Panc1 (cell line): Measurements from ENCODE around the gene INIP. TPM values are rescaled to one million over a fixed set of nuclear protein-coding genes. Genes with fewer than 3 reads are reported as not detected.

Experiments used
- ATAC-seq: fragments of 200-7000 bp; cut with Tn5 transposase; 2 replicates; pipeline ENCODE4 v1.9.1; 2020; ENCODE audit warnings: mild to moderate bottlenecking, moderate library complexity
- BruUV-seq: library from RNA; stranded (reverse); fragments of 400-500 nt; replicated peaks from 2 replicates; lab custom pipeline; 2021; lab: Mats Ljungman, UMichigan
- CTCF ChIA-PET: fragments of 300-600 bp; sonication (Branson Sonifier 250); formaldehyde crosslinking; loops from one replicate; lab custom pipeline; 2022; ENCODE audit warnings: antibody characterized with exemption; lab: Charles Lee
- POLR2A ChIA-PET: fragments of 300-600 bp; sonication (Branson Sonifier 250); formaldehyde crosslinking; loops from one replicate; lab custom pipeline; 2022; ENCODE audit warnings: antibody characterized with exemption; lab: Charles Lee
- DNase-seq: peaks from one replicate; pipeline ENCODE4 v3.0.0-alpha.2; 2010; ENCODE audit warnings: low read depth, low spot score
- H3K27ac ChIP-seq: 2 replicates; pipeline ENCODE4 v1.5.1; 2011; ENCODE audit warnings: mild to moderate bottlenecking, low read length, inconsistent platforms
- H3K27me3 ChIP-seq: fragments of 200-500 bp; sonication (Bioruptor generic); 2 replicates; pipeline ENCODE4 v1.6.0; 2014; ENCODE audit warnings: low read length, inconsistent platforms; ENCODE audit not compliant: control insufficient read depth, insufficient read depth
- H3K36me3 ChIP-seq: fragments of 200-500 bp; sonication (Bioruptor generic); 2 replicates; pipeline ENCODE4 v1.5.1; 2014; ENCODE audit warnings: inconsistent platforms, mild to moderate bottlenecking, low read length, moderate library complexity; ENCODE audit not compliant: control insufficient read depth, insufficient read depth
- H3K4me1 ChIP-seq: 2 replicates; pipeline ENCODE4 v1.5.1; 2011; ENCODE audit warnings: inconsistent platforms, mild to moderate bottlenecking, low read length, moderate library complexity; ENCODE audit not compliant: control insufficient read depth, insufficient read depth
- H3K4me3 ChIP-seq, 2 experiments: 2 replicates each; pipeline ENCODE4 v1.5.1; 2011 to 2012; ENCODE audit warnings: low read depth in 2 of 2, low read length in 2 of 2, mild to moderate bottlenecking in 2 of 2, inconsistent platforms in 1 of 2, moderate library complexity in 1 of 2
- H3K9me3 ChIP-seq: fragments of 200-500 bp; sonication (Bioruptor generic); 2 replicates; pipeline ENCODE4 v1.5.1; 2014; ENCODE audit warnings: low read depth, mild to moderate bottlenecking, inconsistent platforms, low read length, moderate library complexity; ENCODE audit not compliant: control insufficient read depth, insufficient read depth
- POLR2AphosphoS5 ChIP-seq: IDR thresholded peaks from 2 replicates; pipeline ENCODE4 v1.6.1; 2012; ENCODE audit warnings: mild to moderate bottlenecking, low read depth, low read length, moderate library complexity
- SIN3A ChIP-seq: IDR thresholded peaks from 2 replicates; pipeline ENCODE4 v1.6.1; 2012; ENCODE audit warnings: low read depth, mild to moderate bottlenecking, low read length, moderate library complexity, borderline replicate concordance; ENCODE audit not compliant: insufficient read depth
- TCF7L2 ChIP-seq: IDR thresholded peaks from 2 replicates; pipeline ENCODE4 v1.6.1; 2011; ENCODE audit warnings: mild to moderate bottlenecking, low read depth, low read length, inconsistent platforms
- in situ Hi-C: cut with HindIII; loops from 2 replicates; pipeline ENCODE4 v1.10.0; 2016; ENCODE audit warnings: low sequenced_read_pairs, low pct_unique_long_range_greater_than_20kb
- intact Hi-C: fragments of 100-400 bp; cut with micrococcal nuclease; formaldehyde crosslinking; loops from one replicate; pipeline ENCODE4 v1.10.0; 2022; ENCODE audit not compliant: unreplicated experiment
- total RNA-seq: library from RNA; stranded (reverse); gene quantifications from one replicate; pipeline ENCODE4 v1.2.1, GENCODE V29; 2021; ENCODE audit not compliant: unreplicated experiment
- TF ChIP-seq, protein P1 (sequence below): fragments of 450-650 bp; IDR thresholded peaks from 2 replicates; pipeline ENCODE4 v1.5.1; 2017; ENCODE audit warnings: mild to moderate bottlenecking
- TF ChIP-seq, protein P2 (sequence below), 2 experiments: IDR thresholded peaks; 2 replicates each; pipeline ENCODE4 v1.6.1; 2011 to 2012; ENCODE audit warnings: low read depth in 2 of 2, control low read depth in 1 of 2, low read length in 1 of 2, mild to moderate bottlenecking in 1 of 2, moderate library complexity in 1 of 2; ENCODE audit not compliant: insufficient read depth in 1 of 2

Gene INIP
- total RNA-seq, 1 experiment from 2014 or later: 20.0 TPM

DNA sequence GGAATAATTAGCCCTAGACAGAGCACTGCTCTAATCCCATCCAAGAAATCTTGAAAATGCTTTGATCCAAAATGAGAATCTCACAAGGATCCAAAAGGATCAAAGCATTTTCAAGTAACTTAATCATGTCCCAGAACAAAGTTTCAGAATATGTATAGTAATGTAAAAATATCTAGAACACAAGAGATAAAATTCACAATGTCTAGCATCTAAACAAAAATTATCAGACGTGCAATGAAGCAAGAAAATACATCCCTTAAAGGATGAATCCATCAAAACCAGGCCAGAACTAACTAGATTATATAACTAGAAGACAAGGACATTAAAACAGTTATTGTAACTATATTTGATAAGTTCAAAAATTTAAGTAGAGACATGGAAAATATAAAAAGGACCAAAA is 69.3 kb downstream of the INIP start:
- Histone ChIP-seq H3K27me3 (no peaks in the 10 kb centered on the region), H3K9me3 (peaks cover 3% of the 10 kb centered on the region; the same call in 1 of the 2 replicates), H3K4me1 (no peaks in the 10 kb centered on the region), H3K27ac (no peak overlapping the region), H3K36me3 (no peaks in the 10 kb centered on the region), H3K4me3 (no peak overlapping the region)
- CTCF ChIA-PET: no interaction called here
- BruUV-seq: no TSS peak
- POLR2A ChIA-PET: no interaction called here
- in situ Hi-C loops (no loop called here), intact Hi-C loops (no loop called here)
- DNase-seq (no peak), ATAC-seq (no peak)
- TF ChIP-seq SIN3A (no peak), POLR2AphosphoS5 (no peak), TCF7L2 (no peak)
- TF ChIP-seq, protein P1, sequence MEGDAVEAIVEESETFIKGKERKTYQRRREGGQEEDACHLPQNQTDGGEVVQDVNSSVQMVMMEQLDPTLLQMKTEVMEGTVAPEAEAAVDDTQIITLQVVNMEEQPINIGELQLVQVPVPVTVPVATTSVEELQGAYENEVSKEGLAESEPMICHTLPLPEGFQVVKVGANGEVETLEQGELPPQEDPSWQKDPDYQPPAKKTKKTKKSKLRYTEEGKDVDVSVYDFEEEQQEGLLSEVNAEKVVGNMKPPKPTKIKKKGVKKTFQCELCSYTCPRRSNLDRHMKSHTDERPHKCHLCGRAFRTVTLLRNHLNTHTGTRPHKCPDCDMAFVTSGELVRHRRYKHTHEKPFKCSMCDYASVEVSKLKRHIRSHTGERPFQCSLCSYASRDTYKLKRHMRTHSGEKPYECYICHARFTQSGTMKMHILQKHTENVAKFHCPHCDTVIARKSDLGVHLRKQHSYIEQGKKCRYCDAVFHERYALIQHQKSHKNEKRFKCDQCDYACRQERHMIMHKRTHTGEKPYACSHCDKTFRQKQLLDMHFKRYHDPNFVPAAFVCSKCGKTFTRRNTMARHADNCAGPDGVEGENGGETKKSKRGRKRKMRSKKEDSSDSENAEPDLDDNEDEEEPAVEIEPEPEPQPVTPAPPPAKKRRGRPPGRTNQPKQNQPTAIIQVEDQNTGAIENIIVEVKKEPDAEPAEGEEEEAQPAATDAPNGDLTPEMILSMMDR: no peak
- TF ChIP-seq, protein P2, sequence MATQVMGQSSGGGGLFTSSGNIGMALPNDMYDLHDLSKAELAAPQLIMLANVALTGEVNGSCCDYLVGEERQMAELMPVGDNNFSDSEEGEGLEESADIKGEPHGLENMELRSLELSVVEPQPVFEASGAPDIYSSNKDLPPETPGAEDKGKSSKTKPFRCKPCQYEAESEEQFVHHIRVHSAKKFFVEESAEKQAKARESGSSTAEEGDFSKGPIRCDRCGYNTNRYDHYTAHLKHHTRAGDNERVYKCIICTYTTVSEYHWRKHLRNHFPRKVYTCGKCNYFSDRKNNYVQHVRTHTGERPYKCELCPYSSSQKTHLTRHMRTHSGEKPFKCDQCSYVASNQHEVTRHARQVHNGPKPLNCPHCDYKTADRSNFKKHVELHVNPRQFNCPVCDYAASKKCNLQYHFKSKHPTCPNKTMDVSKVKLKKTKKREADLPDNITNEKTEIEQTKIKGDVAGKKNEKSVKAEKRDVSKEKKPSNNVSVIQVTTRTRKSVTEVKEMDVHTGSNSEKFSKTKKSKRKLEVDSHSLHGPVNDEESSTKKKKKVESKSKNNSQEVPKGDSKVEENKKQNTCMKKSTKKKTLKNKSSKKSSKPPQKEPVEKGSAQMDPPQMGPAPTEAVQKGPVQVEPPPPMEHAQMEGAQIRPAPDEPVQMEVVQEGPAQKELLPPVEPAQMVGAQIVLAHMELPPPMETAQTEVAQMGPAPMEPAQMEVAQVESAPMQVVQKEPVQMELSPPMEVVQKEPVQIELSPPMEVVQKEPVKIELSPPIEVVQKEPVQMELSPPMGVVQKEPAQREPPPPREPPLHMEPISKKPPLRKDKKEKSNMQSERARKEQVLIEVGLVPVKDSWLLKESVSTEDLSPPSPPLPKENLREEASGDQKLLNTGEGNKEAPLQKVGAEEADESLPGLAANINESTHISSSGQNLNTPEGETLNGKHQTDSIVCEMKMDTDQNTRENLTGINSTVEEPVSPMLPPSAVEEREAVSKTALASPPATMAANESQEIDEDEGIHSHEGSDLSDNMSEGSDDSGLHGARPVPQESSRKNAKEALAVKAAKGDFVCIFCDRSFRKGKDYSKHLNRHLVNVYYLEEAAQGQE (IDR thresholded peaks at IDR 0.05; ENCODE audit: insufficient read depth in 1 of 2, low read depth in 2 of 2, low read length in 1 of 2): no peak

DNA sequence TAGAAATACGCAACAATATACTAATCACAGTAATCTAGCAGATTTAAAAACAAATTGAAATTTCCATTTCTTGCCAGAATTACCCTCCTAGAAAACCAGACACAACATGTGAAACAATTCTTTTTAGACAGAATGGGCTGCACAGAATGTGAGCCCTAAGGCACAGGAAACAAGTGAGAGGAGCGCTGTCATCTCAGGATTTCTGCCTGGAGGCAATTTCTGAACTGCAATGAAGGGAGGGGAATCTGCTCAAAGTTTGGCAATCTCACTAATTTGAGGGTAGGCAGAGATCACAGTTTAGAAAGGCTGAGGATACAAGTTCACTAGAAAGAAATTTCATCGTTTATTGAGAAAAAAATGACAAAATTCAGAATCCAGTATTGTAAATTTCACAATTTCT is 70.3 kb downstream of the INIP start:
- CTCF ChIA-PET: no interaction called here
- BruUV-seq: no TSS peak
- no peaks in the 10 kb centered on the region for H3K36me3 ChIP-seq
- intact Hi-C loops (no loop called here), in situ Hi-C loops (no loop called here)
- H3K9me3 ChIP-seq: peaks cover 3% of the 10 kb centered on the region; the same call in 1 of the 2 replicates
- DNase-seq (no peak), ATAC-seq (no peak)
- no peak overlapping the region for H3K27ac ChIP-seq
- no peak overlapping the region for H3K4me3 ChIP-seq
- TF ChIP-seq POLR2AphosphoS5: no peak
- no peak for TF ChIP-seq TCF7L2
- TF ChIP-seq, protein P1: no peak
- POLR2A ChIA-PET: interaction anchor here (0.6 kb wide), 1 partner anchor 56 kb away, joined by 4 read pairs; no protein-coding TSS in a partner anchor
- H3K27me3 ChIP-seq: no peaks in the 10 kb centered on the region
- no peaks in the 10 kb centered on the region for H3K4me1 ChIP-seq
